HG03439 (cell line): ENCODE data around the gene CSH1.
"Not testable (repeated sequence)": the region's sequence is repeated elsewhere in the genome, so short reads cannot be mapped to it uniquely, and the experiment has no call there.

Experiments
- ATAC-seq: cut with Tn5 transposase; IDR thresholded peaks from one replicate; pipeline ENCODE4 v1.9.1; 2021; ENCODE audit warnings: mild to moderate bottlenecking, moderate library complexity; ENCODE audit not compliant: unreplicated experiment

CSH1 gene

DNA sequence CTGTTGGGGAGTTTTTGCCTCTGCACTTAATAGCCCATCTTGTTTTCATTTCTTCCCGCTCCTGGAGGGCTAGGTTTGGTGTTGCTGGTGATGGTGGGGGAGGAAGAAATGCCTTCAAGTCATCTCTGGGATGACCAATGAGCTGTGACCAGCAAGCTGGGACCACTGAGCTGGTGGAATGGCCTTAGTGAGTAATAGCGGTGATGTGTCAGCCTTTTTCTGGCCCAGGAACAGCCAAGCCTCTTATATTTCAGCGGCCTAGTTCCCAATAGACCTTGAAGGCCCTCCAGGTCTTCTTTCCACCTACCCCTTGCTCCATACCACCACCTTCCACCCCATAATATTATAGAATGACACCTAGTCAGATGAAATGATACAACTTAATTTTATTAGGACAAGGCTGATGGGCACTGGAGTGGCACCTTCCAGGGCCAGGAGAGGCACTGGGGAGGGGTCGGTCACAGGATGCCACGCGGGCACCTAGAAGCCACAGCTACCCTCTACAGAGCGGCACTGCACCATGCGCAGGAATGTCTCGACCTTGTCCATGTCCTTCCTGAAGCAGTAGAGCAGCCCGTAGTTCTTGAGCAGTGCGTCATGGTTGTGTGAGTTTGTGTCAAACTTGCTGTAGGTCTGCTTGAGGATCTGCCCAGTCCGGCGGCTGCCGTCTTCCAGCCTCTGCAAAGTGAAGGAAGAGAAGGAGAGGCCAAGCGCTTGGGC, 24.6 kb downstream of the CSH1 start:
- not testable (repeated sequence) for ATAC-seq

- ATAC-seq = not testable (repeated sequence)
Measured at GRCh38 chr17:63870292-63870665, 26.1 kb downstream of the CSH1 start.

DNA sequence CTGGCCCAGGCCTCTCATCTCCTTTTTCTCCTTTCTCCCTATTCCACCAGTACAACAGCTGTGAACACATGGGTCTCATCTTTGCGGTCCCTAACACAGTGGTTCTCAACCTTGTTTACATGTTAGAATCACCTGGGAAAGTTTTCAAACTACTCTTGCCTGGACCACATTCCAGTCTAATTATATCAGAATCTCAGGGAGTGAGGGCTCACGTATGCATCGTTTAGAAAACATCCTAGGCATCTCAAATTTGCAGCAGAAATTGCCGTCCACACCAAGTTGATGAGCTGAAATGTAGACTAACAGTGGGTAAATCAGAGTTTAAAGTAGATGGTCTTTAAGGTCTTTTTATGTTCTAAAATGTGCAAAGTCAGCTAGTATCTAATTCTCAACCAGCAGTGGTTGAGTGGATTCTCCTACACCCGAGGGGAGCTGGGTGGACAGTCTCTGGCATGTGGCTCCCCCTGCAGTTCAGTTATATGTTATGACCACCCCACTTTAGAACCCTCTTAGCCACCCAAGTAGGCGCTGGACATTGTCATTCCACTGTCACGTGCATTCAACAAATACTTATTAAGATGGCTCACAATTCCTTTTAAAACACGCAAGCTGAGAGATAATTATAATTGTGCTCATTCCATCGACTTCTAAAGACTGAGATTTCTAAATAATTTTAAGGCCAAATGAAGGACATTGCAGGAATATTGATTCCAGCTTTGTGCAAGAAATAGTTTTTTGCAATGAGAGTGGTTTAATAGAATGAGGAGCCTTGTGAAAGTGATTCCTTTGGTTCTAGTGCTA, 26.7 kb downstream of the CSH1 start:
- ATAC-seq = not testable (repeated sequence)

- ATAC-seq = not testable (repeated sequence)
Measured at GRCh38 chr17:63866625-63867024, 29.7 kb downstream of the CSH1 start.

DNA sequence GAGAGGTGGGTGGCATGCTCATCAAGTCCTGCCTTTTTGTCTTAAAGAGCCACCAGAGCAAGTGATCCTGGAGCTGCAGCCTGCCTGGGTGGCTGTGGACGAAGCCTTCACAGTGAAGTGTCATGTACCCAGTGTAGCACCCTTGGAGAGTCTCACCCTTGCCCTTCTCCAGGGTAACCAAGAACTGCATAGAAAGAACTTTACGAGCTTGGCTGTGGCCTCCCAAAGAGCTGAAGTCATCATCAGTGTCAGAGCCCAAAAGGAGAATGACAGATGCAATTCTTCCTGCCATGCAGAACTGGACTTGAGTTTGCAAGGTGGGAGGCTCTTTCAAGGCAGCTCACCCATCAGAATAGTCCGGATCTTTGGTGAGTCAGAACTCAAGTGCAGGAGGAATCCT, 37.1 kb downstream of the CSH1 start:
- no peak for ATAC-seq

- not testable (repeated sequence) for ATAC-seq
Measured at GRCh38 chr17:63856425-63856824, 39.9 kb downstream of the CSH1 start.

DNA sequence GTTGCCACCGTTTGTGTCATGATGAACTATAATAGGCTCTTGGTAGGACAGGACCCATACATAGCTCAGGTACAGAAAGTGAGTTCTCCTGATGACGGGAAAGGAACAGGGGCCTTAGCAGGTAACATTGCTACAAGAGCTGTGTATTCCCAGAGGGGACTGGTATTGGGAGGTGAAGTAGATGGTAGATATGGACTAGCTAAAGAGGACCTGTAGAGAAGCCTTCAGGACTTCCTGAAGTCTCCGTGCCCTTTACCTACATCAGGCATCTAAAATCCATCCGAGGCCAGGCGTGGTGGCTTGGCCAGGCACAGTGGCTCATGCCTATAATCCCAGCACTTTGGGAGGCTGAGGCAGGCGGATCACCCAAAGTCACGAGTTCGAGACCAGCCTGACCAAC, 41.2 kb downstream of the CSH1 start:
- ATAC-seq = no peak

- ATAC-seq = no peak
Measured at GRCh38 chr17:63854709-63855108, 41.7 kb downstream of the CSH1 start.

GRCh38 chr17:63853260-63853659, 43.1 kb downstream of the CSH1 start:
- no peak for ATAC-seq

DNA sequence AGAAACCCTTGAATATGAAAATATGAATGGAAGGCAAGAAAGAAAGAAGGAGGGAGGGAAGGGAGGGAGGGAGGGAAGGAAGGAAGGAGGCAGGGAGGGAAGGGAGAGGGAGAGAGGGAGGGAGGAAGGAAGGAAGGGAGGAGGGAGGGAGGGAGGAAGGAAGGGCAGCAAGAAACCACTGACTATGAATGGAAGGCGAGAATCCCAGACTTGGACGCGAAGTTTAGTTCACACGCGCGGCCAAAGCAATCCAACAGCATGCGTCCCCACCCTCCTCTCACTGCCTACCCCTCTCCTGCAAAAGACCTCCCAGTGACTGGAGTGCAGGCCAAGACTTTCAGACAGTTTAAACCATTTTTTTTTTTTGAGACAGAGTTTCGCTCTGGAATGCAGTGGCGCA, 46.0 kb downstream of the CSH1 start:
- no peak for ATAC-seq

- ATAC-seq = peak; percentile 68
Measured at GRCh38 chr17:63848834-63849689, 47.3 kb downstream of the CSH1 start.

DNA sequence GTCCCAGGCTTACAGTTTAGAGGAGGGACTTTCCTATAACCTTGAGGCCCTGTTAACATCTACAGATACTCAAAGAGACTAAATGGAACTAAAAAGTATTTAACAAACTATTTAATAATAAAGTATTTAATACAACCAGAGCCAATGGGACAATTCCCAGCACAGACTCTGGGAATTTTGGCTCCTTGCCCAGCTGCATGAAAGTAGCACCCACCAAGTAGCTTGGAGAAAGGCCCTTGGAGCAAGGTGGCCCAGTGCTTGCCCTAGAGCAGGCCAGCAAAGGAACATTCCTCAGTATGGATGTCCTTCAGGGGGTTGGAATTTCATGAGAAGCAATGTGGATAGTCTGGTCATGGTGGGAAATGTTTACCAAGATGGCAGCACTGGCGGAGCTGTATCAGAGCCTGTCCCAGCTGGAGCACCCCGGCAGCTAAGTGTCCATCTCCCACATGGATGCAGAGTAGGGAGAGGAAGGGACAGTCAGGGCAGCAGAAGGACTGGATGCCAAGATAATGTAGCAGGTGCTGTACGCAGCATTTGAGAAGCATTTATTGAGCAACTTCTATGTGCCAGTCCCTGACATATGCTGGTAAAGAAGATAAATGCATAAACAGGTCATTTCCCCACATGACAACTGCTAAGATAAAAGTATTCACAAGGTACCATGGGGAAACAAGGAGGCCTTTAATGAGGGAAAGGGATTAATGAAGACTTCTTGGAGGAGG, 48.7 kb downstream of the CSH1 start:
- ATAC-seq = no peak

DNA sequence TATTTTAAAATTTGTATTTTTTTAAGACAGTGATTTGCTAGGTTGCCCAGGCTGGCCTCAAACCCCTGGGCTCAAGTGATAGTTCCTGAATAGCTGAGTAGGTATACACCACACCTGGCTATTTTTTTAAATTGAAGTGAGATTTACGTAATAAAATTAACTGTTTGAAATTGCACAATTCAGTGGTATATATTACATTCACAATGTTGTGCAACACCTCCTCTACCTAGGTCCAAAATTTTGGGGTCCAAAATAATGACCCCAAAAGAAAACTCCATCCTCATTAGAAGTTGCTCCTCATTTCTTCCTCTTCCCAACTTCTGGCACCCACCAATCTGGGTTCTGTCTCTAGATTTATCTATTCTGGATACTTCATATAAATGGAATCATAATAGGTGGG, 50.9 kb downstream of the CSH1 start:
- no peak for ATAC-seq
